ENCODE data around the gene PALM3.
"Not testable (repeated sequence)": the region's sequence is repeated elsewhere in the genome, so short reads cannot be mapped to it uniquely, and the experiment has no call there.

PALM3 gene

DNA sequence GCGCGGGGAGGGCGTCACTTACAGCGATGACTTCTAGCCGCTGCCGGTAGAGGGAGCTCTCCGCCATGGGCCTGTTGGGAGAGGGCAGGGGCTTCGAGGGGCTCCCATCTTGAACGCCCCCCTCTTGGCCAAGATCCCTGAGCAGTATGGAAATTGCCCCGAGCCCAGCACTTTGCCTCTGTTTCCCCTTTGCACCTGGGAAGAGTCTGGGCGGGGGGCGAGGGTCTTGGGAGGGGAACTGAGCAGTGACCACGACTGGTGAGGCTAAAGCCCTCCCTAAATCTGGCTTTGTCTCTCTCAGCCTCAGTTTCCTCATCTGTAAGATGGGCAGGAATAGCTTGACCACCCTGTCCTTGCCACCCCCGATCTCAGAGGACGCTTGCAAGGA lies 2.8 kb downstream of the PALM3 start:
- DNase-seq: no peak

DNA sequence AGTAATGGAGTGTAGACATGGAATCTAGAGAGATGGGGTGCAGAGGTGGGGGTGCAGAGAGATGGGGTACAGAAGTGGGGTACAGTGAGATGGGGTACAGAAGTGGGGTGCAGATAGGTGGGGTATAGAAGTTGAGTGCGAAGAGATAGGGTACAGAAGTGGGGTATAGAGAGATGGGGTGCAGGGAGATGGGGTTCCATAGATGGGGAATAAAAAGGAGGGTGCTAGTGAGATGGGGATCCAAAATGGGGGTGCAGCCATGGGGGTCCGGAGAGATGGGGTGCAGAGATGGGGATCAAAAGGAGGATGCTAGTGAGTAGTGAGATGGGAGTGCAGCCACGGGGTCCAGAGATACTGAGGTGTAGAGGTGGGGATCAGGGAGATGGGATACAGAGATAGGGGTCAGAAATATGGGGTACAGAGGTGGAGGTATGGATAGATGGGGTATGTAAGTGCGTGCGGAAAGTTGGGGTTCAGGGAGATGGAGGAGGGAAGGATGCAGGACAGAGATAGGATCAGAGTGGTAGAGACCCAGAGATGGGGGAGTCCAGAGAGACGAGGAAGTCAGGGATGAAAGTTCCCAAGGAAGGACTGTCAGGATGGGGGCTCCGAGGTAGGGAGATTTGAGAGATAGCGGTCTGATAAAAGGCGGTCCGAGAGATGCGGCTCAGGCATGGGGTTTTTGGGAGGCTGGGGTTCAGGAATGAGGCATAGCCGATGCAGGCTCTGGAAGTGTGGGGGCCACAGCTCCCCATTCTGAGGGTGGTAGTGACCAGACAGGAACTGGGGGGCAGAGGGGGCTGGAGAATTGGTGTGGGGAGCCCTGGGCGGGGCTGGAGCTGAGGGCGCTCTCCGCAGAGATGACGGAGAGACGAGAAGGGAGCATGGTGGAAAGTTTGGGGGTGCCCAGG lies 3.4 kb downstream of the PALM3 start:
- no peak for DNase-seq

GRCh38 chr19:14056741-14057356 lies 5.0 kb downstream of the PALM3 start:
- DNase-seq: no peak

DNA sequence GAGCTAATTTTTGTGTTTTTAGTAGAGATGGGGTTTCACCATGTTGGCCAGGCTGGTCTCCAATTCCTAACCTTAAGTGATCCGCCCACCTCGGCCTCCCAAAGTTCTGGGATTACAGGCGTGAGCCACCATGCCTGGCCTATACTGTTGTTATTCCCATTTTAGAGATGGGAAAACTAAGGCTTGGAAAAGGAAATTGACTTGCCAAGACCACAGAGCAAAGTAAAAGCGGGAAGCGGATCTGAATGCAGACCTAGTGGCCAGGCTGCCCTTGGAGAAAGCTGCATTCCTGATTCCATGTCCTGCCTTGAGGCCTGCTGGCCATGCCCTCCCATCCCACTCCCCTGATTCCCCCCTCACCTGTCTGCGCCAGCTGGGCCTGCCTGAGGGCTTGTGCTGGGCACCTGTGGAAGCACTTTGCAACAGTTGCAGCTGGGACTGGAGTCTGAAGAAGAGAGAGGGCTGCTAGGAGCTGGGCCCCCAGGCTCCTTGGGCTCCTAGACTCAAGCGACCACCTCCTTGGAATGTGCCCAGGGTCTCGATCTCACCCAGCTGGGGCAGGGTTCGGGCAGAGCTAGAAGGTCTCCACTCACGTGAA lies 5.7 kb downstream of the PALM3 start:
- DNase-seq: no peak

DNA sequence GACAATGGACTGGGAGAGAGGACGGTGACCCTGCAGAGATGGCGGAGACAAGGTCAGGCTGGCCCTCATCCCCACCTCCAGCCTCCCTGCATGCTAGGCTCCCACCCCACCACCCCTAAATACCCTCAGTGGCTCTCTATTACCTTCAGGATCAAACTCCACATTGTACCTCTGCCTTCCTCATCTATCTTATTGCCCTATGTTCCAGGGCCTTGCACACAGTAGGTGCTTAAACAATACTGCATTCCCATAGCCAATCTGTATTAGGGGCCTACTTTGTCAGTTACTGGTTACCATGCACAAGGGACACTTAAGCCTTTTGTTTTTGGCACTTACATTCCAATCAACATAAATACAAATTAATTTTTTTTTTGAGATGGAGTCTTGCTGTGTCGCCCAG lies 6.5 kb downstream of the PALM3 start:
- no peak for DNase-seq

DNA sequence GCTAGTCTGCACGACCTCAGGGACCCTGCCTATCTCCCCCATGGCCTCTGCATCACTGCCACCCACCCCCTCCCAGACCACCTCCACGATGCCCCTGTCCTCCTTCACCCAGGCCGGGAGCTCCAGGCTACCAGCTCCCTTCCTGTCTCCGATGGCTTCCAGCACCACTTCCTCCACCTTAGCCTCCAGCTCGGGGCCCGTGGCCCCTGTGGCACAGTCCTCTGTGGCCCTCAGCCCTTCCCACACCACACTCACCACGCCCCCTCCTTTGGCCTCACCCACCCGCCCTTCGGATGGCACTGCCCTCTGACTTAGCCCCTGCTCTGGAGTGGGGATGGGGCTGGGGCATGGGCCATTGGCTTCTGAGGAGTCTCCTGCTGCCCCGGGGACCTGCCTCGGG lies 7.2 kb downstream of the PALM3 start:
- no peak for DNase-seq

DNA sequence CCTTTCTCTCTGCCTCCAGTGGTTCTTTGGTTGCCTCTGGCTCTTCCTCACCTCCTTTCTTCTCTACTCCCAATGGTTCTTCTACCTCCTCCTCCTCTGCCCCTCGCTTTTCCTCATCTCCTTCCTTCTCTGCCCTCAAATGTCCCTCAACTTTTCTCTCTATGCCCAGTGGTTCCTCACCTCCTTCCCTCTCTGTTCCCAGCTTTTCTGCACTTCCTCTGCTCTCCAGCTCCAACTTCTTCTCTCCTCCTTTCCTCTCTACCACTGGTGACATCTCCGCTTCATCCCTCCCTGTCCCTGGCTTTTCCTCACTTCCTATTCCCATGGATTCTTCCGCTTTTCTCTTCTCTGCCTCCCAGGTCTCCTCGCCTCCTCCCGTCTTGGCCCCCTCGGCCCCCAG lies 7.8 kb downstream of the PALM3 start:
- no peak for DNase-seq

GRCh38 chr19:14053500-14053899 lies 8.4 kb downstream of the PALM3 start:
- no peak for DNase-seq

GRCh38 chr19:14053032-14053431 lies 8.8 kb downstream of the PALM3 start:
- DNase-seq: no peak

DNA sequence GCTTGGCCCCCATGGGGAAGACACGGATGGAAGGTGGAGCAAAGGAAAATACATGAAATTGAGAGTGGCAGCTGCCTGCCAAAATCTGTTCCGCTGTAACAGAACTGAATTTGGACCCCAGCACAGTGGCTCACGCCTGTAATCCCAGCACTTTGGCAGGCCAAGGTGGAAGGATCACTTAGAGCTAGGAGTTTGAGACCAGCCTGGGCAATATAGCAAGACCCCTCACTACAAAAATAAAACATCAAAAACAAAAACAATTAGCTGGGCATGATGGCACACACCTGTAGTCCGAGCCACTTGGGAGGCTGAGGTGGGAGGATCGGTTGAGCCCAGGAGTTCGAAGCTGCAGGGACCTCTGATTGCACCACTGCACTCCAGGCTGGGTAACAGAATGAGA lies 9.4 kb downstream of the PALM3 start:
- DNase-seq: no peak

- DNase-seq: no peak
Measured at GRCh38 chr19:14051980-14052379, 9.9 kb downstream of the PALM3 start.

DNA sequence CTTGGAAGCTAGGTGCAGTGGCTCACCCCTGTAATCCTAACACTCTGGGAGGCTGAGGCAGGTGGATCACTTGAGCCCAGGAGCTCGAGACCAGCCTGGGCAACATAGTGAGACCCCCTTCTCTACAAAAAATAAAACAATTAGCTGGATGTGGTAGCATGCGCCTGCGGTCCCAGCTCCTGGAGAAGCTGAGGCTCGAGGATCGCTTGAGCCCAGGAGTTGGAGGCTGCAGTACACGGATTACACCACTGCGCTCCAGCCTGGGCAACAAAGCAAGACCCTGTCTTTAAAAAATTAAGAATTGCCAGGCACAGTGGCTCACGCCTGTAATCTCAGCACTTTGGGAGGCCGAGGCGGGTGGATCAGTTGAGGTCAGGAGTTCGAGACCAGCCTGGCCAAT lies 10.9 kb downstream of the PALM3 start:
- DNase-seq: not testable (repeated sequence)

DNA sequence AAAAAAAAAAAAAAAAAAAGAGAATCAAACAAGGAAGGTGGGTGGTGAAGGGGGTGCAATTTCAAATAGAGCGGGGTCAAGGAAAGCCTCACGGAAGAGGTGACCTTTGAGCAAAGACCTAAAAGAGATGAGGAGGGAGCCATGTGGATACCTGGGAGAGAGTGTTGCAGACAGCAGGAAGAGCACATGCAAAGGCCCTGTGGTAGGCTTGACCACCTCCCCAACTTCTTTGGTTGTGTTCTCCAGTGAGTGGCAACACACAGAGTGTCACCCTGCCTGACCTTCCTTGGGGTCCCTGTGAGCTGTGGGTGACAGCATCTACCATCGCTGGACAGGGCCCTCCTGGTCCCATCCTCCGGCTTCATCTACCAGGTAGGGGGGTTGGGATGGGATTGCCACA lies 11.4 kb downstream of the PALM3 start:
- DNase-seq: no peak

- no peak for DNase-seq
Measured at GRCh38 chr19:14048443-14049153, 13.3 kb downstream of the PALM3 start.

DNA sequence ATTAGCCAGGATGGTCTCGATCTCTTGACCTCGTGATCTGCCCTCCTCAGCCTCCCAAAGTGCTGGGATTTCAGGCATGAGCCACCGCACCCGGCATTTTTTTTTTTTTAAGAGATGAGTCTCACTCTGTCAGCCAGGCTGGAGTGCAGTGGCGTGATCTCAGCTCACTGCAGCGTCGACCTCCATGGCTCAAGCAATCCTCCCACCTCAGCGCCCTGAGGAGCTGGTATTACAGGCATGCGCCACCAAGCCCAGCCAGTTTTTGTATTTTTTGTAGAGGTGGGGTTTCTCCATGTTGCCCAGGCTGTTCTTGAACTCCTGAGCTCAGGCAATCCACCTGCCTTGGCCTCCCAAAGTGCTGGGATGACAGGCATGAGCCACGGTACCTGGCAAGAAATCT lies 14.0 kb downstream of the PALM3 start:
- not testable (repeated sequence) for DNase-seq

- not testable (repeated sequence) for DNase-seq
Measured at GRCh38 chr19:14042659-14043608, 18.9 kb downstream of the PALM3 start.

- DNase-seq: no peak
Measured at GRCh38 chr19:14039181-14039580, 22.7 kb downstream of the PALM3 start.

DNA sequence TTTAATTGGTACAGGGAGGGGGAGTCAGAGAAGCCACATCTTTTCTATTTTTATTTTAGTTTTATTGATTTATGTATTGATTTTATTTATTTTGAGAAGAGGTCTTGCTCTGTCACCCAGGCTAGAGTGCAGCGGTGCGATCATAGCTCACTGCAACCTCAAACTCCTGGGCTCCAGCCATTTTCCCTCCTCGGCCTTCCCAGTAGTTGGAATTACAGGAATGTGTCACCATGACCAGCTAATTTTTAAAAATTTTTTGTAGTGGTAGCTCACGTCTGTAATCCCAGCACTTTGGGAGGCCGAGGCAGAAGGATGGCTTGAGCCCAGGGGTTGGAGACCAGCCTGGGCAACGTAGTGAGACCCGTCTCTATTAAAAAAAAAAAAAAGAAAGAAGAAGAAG lies 26.2 kb downstream of the PALM3 start:
- DNase-seq: no peak

- DNase-seq: not testable (repeated sequence)
Measured at GRCh38 chr19:14035159-14035558, 26.7 kb downstream of the PALM3 start.

DNA sequence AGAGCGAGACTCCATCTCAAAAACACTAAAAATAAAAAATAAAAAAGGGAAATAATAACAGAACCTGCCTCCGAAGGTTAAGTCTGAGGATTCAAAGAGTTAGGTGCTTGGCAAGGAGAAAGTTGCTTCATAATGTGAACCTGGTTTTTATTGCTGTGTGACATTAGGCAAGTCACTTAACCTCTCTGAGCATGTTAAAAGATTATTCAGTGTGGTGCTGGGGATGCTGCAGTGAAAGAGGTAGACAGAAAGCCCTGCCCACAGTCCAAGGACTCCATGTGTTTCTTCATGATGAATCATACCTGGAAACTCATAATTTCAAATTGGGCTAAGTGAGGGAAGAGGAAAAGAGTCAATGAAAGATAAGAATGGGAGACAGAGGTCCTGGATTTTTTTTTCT lies 27.9 kb downstream of the PALM3 start:
- DNase-seq: no peak

DNA sequence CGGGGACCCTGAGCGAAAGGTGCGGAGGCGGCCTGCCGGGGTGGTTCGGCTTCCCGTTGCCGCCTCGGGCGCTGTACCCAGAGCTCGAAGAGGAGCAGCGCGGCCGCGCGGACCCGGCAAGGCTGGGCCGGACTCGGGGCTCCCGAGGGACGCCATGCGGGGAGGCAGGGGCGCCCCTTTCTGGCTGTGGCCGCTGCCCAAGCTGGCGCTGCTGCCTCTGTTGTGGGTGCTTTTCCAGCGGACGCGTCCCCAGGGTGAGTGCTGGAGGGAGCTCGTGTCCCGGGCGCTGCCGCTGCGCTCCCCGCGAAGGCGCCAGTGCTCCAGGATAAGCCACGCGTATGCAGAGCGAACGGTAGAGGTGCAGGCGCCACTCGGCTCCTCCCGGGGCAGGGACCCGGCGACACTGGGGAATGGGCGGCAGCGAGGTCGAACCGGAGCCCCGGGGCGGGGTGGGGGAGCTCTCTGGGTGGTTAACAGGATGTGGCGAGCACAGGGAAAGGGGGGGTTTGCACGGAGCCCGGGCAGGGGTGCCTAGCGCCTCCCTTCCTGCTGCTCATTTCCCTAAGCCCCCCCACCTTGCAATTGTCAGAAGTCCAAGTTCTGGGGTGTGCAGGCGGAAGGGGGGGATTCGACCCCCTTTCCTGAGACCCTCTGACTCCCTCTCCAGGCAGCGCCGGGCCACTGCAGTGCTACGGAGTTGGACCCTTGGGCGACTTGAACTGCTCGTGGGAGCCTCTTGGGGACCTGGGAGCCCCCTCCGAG lies 30.0 kb downstream of the PALM3 start, which contains the start of gene IL27RA:
TSS of gene IL27RA (plus strand) at position 44 of the 762 bp plus-strand sequence. CDS start at position 155, 111 bp downstream.
- no peak for DNase-seq
